Subcutaneous abdominal adipose tissue (tissue), 5 donors: ENCODE data around the gene BEND3.
"Not testable (repeated sequence)": the region's sequence is repeated elsewhere in the genome, so short reads cannot be mapped to it uniquely, and the experiment has no call there.

Source experiments
- H3K27ac ChIP-seq: one replicate; pipeline ENCODE4 v1.7.0; 2013; ENCODE audit warnings: low read depth, mild to moderate bottlenecking, inconsistent platforms, low read length, moderate library complexity
- H3K27me3 ChIP-seq, 5 donors: one replicate each; pipeline ENCODE4 v1.7.0; 2013; ENCODE audit warnings: low read length in 5 of 5, inconsistent platforms in 1 of 5; ENCODE audit not compliant: control insufficient read depth in 5 of 5, insufficient read depth in 4 of 5
- H3K36me3 ChIP-seq, 5 donors: one replicate each; pipeline ENCODE4 v1.7.0; 2013; ENCODE audit warnings: low read length in 5 of 5; ENCODE audit not compliant: control insufficient read depth in 5 of 5, insufficient read depth in 5 of 5
- H3K4me1 ChIP-seq, 5 donors: one replicate each; pipeline ENCODE4 v1.7.0; 2013; ENCODE audit warnings: low read length in 5 of 5, mild to moderate bottlenecking in 3 of 5, moderate library complexity in 1 of 5; ENCODE audit not compliant: control insufficient read depth in 5 of 5, insufficient read depth in 5 of 5
- H3K4me3 ChIP-seq, 5 donors: one replicate each; pipeline ENCODE4 v1.7.0; 2013; ENCODE audit warnings: low read length in 5 of 5, low read depth in 1 of 5
- H3K9ac ChIP-seq, 5 donors: one replicate each; pipeline ENCODE4 v1.7.0; 2013; ENCODE audit warnings: low read length in 5 of 5, mild to moderate bottlenecking in 4 of 5, moderate library complexity in 3 of 5
- H3K9me3 ChIP-seq, 5 donors: one replicate each; pipeline ENCODE4 v1.7.0; 2013; ENCODE audit warnings: low read length in 5 of 5; ENCODE audit not compliant: control insufficient read depth in 5 of 5
- donor health status: healthy.
- donor health status: healthy.
- donor health status: healthy.
- donor health status: healthy.
- donor health status: healthy.

Gene BEND3

GRCh38 chr6:107121964-107122495 is 6.7 kb upstream of the BEND3 start:
- Histone ChIP-seq H3K4me3 (no peak overlapping the region), H3K9me3 (no peaks in the 10 kb centered on the region), H3K27me3 (peaks cover 0 to 4% (median under 1%) of the 10 kb centered on the region in 5 donors), H3K9ac (no peak overlapping the region), H3K36me3 (no peaks in the 10 kb centered on the region), H3K4me1 (peaks cover 0 to 8% (median 0%) of the 10 kb centered on the region in 5 donors), H3K27ac (no peak overlapping the region)

- H3K4me3 ChIP-seq = no peak overlapping the region
- no peak overlapping the region for H3K27ac ChIP-seq
- H3K9me3 ChIP-seq = no peaks in the 10 kb centered on the region
- H3K36me3 ChIP-seq = no peaks in the 10 kb centered on the region
- H3K9ac ChIP-seq = no peak overlapping the region
- H3K27me3 ChIP-seq = peaks cover 0 to 8% (median 3%) of the 10 kb centered on the region in 5 donors
- H3K4me1 ChIP-seq = peaks cover 0 to 12% (median 6%) of the 10 kb centered on the region in 5 donors
These were observed 6.0 kb upstream of the BEND3 start for GRCh38 chr6:107121266-107121665.

DNA sequence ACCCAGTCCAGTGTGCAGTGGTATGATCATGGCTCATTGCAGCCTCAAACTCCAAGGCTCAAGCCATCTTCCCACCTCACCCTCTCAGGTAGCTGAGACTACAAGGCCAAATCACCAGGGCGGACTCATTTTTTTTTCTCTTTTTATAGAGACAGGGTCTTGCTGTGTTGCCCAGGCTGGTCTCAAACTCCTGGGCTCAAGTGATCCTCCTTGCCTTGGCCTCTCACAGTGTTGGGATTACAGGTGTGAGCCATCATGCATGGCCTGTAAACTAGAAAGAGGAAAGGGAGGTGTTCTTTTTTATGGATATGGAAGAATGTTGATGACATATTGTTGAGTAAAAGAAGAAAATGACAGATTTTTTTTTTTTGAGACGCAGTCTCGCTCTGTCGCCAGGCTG is 5.1 kb upstream of the BEND3 start:
- Histone ChIP-seq H3K27ac (no peak overlapping the region), H3K9ac (no peak overlapping the region), H3K9me3 (no peaks in the 10 kb centered on the region), H3K36me3 (no peaks in the 10 kb centered on the region), H3K27me3 (peaks cover 0 to 10% (median 3%) of the 10 kb centered on the region in 5 donors), H3K4me3 (no peak overlapping the region), H3K4me1 (peaks cover 0 to 14% (median 12%) of the 10 kb centered on the region in 5 donors)

DNA sequence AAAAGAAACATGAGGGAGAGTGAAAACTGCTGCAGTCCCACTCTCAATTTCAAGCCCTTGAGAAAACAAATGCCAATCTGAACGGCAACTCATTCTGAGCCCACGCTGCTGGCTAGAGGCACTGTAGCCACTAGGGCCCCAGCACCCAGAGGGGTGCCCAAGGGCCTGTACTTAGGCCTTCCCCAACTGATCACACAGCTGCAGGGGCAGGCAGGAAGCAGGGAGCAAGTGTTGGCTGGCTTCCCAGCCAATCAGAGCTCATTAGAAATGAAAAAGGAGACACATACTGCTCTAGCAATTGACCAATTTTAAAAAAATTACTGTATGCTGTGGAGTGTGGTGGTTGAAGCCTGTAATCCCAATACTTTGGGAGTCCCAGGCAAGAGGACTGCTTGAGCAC is 3.7 kb upstream of the BEND3 start:
- H3K4me1 ChIP-seq = peaks cover under 1 to 16% (median 13%) of the 10 kb centered on the region in 5 donors

GRCh38 chr6:107118540-107118939 is 3.2 kb upstream of the BEND3 start:
- not testable (repeated sequence) for H3K36me3 ChIP-seq, H3K9me3 ChIP-seq, H3K4me3 ChIP-seq

More for the DNA sequence above, 3.7 kb upstream of the BEND3 start:
- Histone ChIP-seq H3K27ac (no peak overlapping the region), H3K9ac (no peak overlapping the region), H3K4me3 (no peak overlapping the region), H3K9me3 (no peaks in the 10 kb centered on the region), H3K27me3 (peaks cover 0 to 10% (median 3%) of the 10 kb centered on the region in 5 donors), H3K36me3 (no peaks in the 10 kb centered on the region)

GRCh38 chr6:107116931-107117330 is 1.6 kb upstream of the BEND3 start:
- peaks cover 4 to 22% (median 19%) of the 10 kb centered on the region in 5 donors for H3K4me1 ChIP-seq
- no peaks in the 10 kb centered on the region for H3K36me3 ChIP-seq
- peaks cover 0 to 10% (median 3%) of the 10 kb centered on the region in 5 donors for H3K27me3 ChIP-seq
- no peak overlapping the region for H3K4me3 ChIP-seq
- no peak overlapping the region for H3K9ac ChIP-seq
- H3K27ac ChIP-seq = no peak overlapping the region
- H3K9me3 ChIP-seq = no peaks in the 10 kb centered on the region

More at GRCh38 chr6:107118540-107118939, 3.2 kb upstream of the BEND3 start:
- H3K9ac ChIP-seq, H3K27me3 ChIP-seq, H3K27ac ChIP-seq: not testable (repeated sequence)
- H3K4me1 ChIP-seq = peaks cover 4 to 20% (median 18%) of the 10 kb centered on the region in 5 donors

DNA sequence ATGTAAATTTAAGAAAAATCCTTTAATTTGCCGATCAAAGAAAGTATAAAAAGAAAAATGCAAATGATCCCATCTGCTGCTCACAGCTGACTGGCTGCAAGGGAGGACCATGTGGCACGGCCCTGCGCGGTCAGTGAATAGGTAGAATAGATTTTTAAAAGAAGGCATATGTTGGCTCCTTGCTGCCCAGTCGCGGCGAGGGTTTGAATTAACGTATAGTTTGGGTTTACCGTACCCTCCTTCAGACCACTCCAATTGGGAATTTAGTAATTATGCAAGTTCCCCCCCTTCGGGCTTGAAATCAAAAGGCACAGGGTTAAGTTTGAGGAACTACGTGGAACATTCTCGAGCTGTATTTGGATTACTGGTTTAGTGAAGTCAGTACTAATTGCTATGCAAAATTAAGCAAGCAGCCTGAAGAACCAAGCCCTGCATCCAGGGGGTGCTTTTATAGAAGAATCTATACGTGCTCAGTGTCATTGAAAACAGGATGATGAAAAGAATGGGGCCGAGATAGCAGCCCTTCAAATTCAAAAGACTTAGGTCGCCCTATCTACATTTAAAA is 1.1 kb upstream of the BEND3 start:
- Histone ChIP-seq H3K9me3 (no peaks in the 10 kb centered on the region), H3K27ac (no peak overlapping the region), H3K9ac (peak overlapping the region in 2 of 5 donors; percentile 26 to 43), H3K4me1 (peaks cover 4 to 22% (median 19%) of the 10 kb centered on the region in 5 donors), H3K36me3 (no peaks in the 10 kb centered on the region), H3K27me3 (peaks cover 0 to 10% (median 3%) of the 10 kb centered on the region in 5 donors), H3K4me3 (peak overlapping the region; percentile 66 to 76 (median 74))

DNA sequence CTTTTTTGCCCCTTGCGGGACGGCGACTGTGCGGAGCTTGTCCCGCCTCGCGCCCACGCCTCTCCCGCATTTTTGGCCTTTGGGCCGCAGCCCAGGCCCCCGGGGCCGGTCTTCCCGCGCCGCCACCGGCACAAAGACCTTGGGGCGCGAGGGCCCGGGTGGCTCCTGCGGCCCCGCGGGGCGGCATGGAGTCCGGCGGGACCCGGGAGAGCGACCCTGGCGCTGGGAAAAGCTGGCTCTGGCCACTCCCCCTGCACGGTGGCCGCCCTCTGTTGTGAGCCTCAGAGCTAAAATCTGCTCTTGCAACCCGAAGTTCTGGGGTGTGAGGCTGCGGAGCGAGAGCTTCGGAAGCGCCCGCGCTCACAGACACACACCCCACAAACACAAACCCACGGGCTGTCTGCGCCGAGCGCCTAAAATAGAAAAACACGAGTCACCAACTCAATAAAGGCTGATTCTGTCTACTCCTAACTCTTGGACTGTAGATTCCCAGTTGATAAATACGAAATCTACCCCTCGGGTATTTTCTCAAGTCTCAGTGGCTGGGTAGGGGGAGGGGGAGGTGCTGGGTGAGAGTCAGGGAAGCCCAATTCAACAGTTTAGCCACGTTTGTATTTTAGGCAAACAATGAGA is 496 bp upstream of the BEND3 start:
- Histone ChIP-seq H3K9ac (peak overlapping the region; percentile 26 to 70 (median 43)), H3K9me3 (no peaks in the 10 kb centered on the region), H3K27ac (no peak overlapping the region), H3K36me3 (no peaks in the 10 kb centered on the region), H3K4me1 (peaks cover 4 to 22% (median 19%) of the 10 kb centered on the region in 5 donors), H3K27me3 (peaks cover 0 to 10% (median 3%) of the 10 kb centered on the region in 5 donors), H3K4me3 (peak overlapping the region; percentile 66 to 76 (median 74))

DNA sequence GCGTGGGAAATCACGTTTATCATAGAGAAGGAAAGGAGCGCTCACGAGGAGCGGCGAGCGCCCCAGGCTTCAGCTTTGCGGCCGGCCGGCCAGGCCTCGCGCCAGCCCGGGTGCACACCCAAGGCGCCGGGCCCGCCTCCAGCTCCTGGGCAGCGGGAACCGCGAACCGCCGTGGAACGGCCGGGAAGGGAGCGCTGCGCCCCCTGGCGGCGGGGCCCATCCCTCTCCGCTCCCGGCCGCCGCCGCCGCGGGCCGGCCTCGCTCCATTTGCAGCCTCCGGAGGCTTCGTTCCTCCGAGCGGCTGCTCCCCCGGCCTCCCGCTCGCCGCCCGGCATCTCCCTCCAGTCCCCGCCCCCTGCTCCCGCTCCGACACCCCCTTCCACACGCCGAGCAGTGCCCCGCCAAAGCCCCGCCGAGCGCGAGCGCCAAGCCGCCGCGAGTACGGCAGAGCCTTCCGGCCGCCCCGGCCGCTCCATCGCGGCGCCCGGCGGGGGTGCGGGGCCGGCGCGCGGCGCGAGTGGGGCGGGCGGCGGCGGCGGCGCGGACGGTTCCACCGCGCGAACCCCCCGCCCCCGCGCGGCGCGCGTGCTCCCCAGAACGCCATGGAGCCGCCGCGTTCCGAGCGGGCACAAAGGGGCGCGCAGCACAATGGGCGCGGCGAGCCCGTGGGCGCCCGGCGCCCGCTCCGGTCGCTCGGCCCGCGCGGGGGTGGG is 946 bp downstream of the BEND3 start:
- H3K27ac ChIP-seq = no peak overlapping the region
- peak overlapping the region in 4 of 5 donors; percentile 13 to 65 (median 50) for H3K9ac ChIP-seq

More for the DNA sequence above, 946 bp downstream of the BEND3 start:
- Histone ChIP-seq H3K36me3 (no peaks in the 10 kb centered on the region), H3K27me3 (peaks cover 0 to 10% (median 3%) of the 10 kb centered on the region in 5 donors), H3K4me3 (peak overlapping the region; percentile 36 to 75 (median 59)), H3K9me3 (no peaks in the 10 kb centered on the region), H3K4me1 (peaks cover 4 to 22% (median 19%) of the 10 kb centered on the region in 5 donors)
